Measurements from ENCODE around the gene RPP40.

Gene RPP40

DNA sequence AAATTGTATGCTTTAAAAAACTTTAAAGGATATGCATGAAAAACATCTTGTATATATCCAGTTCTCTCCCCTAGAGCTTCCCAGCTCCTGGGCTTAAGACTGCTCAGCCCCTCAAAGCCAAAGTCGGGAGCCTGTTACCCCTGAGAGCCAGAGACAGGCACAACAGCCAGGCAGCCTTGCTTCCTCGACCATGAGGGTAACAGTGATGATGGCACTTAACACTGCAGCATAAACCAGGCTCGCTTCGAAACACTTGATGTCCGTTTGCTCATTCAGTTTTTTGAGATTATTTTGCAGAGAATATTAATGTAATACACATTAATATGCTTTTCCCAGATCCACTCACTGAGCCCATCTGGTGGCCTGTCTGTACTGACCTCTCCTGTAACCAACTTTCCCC is 47.2 kb downstream of the RPP40 start:
- no peak for DNase-seq (ENCODE audit: low read depth in 2 of 2)
- no peak overlapping the region for H3K4me3 ChIP-seq (replicated peaks in 1 of 2; ENCODE audit: low read depth in 2 of 2, low read length in 2 of 2)
- TF ChIP-seq, protein P1, sequence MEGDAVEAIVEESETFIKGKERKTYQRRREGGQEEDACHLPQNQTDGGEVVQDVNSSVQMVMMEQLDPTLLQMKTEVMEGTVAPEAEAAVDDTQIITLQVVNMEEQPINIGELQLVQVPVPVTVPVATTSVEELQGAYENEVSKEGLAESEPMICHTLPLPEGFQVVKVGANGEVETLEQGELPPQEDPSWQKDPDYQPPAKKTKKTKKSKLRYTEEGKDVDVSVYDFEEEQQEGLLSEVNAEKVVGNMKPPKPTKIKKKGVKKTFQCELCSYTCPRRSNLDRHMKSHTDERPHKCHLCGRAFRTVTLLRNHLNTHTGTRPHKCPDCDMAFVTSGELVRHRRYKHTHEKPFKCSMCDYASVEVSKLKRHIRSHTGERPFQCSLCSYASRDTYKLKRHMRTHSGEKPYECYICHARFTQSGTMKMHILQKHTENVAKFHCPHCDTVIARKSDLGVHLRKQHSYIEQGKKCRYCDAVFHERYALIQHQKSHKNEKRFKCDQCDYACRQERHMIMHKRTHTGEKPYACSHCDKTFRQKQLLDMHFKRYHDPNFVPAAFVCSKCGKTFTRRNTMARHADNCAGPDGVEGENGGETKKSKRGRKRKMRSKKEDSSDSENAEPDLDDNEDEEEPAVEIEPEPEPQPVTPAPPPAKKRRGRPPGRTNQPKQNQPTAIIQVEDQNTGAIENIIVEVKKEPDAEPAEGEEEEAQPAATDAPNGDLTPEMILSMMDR (IDR thresholded peaks at IDR 0.05; ENCODE audit: low read depth, low read length): no peak

DNA sequence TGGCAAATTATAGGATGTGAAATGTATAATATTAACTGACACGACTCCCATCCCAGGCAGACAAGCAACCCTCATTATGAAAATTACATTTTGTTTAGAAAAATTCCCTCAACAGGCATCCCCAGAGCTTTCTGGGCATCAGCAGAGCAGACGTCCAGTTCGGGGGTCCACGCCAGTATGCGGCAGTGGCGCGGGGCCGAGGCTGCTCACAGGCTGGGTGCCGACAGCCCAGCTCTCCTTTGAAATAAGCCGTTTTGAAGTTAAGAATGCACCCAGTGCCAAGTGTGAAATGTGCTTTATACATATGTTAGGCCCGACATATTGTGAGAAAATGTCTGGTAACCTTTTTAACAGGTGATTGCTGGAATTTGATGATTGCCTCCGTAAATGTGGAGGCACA is 50.4 kb downstream of the RPP40 start:
- DNase-seq (ENCODE audit: low read depth in 2 of 2): no peak
- H3K4me3 ChIP-seq (replicated peaks in 1 of 2; ENCODE audit: low read depth in 2 of 2, low read length in 2 of 2): no peak overlapping the region
- TF ChIP-seq, protein P1 (IDR thresholded peaks at IDR 0.05; ENCODE audit: low read depth, low read length): no peak

DNA sequence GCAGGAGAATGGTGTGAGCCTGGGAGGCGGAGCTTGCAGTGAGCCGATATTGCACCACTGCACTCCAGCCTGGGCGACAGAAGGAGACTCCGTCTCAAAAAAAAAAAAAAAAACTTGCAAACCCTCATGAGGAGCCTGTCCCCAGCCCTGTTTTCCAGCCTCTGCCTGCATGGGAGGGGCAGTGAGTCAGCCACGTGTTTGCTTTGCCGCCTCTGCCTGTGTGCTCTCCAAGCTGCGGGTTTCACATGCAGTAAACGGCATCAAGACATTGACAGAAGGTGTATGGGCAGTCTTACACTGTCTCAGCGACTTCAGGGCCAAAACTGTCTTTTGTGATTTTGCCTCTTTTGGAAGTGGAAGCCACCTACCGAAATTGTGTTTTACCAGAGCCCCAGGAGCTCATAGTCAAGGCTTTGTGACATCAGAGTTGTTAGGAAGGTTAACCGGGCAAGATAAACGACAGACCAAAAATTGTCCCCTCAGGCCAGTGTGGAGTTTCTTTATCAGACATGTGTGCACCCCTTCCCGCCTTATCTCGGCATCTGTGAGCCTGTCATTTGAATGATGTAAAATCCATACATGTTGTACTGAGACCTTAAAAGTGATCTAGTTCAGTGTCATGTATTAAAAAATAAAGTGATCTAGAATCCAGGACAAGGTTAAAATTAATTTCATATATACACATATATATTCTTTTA is 52.9 kb downstream of the RPP40 start:
- H3K4me3 ChIP-seq (replicated peaks in 1 of 2; ENCODE audit: low read depth in 2 of 2, low read length in 2 of 2): no peak overlapping the region
- no peak for DNase-seq (ENCODE audit: low read depth in 2 of 2)
- TF ChIP-seq, protein P1 (IDR thresholded peaks at IDR 0.05; ENCODE audit: low read depth, low read length): no peak

DNA sequence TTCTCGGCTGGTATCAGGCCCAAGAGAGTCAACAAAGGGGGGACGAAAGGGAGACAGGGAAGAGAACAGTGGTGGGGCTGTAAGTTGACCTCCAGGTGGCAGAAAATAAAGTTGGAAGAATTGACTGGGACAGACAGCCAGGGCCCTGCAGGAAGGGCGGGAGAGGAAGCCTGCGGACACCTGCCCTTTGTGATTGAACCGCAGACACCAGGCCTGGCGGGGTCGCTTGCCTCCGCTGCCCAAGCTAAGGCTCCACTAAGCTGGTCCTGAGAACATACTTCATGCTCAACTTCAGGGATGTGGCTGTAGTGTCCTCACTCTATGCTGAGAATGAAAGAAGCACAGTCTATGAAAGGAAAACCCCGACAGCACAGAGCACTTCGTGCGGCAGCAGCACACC is 53.8 kb downstream of the RPP40 start:
- TF ChIP-seq, protein P1 (IDR thresholded peaks at IDR 0.05; ENCODE audit: low read depth, low read length): no peak
- H3K4me3 ChIP-seq (replicated peaks in 1 of 2; ENCODE audit: low read depth in 2 of 2, low read length in 2 of 2): no peak overlapping the region
- no peak for DNase-seq (ENCODE audit: low read depth in 2 of 2)

DNA sequence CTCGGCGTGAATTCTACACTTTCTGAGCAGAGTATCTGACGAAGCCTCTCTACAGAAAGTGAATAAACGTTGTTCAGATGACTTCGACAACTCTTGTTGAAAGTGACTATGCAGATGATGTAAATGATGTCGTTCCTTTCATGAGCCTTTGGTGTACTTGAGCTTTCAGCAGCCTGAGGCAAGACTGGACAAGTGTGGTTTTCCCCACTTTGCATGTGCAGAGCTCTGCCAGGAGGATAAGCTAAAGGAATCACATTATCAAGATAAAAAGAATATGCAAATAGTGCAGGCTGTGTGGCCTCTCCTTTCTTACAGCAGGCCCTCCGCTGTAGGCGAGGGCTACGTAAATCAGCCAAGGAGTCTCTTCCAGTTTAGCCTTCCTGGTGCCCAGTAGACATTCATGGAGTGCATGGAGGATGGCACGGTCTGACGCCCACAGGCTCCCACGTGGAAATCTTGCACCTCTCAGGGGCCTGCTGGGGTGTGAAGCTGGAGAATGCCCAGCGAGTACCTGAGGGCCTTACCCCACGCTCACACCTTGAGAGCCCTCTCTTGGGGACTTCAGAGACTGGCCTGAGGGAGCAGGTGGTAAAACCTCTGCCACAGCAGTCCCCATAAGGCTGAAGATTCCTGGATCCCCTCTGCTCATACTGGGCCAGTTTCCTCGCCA is 54.9 kb downstream of the RPP40 start:
- no peak for DNase-seq (ENCODE audit: low read depth in 2 of 2)
- no peak overlapping the region for H3K4me3 ChIP-seq (replicated peaks in 1 of 2; ENCODE audit: low read depth in 2 of 2, low read length in 2 of 2)
- TF ChIP-seq, protein P1 (IDR thresholded peaks at IDR 0.05; ENCODE audit: low read depth, low read length): no peak

DNA sequence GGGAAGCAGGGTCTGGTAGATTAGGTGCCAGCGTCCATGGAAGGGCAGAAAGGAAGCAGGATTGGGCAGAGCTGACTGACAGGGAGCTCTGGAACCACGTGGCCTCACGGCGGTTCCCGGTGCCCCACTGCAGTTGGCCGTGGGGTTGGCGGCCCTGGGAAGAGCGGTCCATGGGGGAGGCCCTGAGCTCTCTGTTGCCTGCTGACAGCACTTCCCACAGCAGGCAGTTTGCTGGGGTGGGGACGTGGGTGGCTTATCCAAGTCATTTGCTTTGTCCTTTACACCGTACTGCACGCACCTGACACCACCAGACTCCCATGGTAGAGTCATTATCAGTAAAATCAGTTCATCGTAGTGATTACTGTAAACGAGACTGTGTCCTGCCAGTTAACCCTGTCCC is 56.1 kb downstream of the RPP40 start:
- TF ChIP-seq, protein P1 (IDR thresholded peaks at IDR 0.05; ENCODE audit: low read depth, low read length): no peak
- no peak overlapping the region for H3K4me3 ChIP-seq (replicated peaks in 1 of 2; ENCODE audit: low read depth in 2 of 2, low read length in 2 of 2)
- no peak for DNase-seq (ENCODE audit: low read depth in 2 of 2)

Measured in cardiac fibroblast (primary cell).